H9 (cell line): ENCODE measurements around the gene SUGT1. TPM values are rescaled to one million over a fixed set of nuclear protein-coding genes. Genes with fewer than 3 reads are reported as not detected.
"Not testable (repeated sequence)": the region's sequence is repeated elsewhere in the genome, so short reads cannot be mapped to it uniquely, and the experiment has no call there.

ENCODE experiments used
- DNase-seq: peaks from one replicate; pipeline ENCODE4 v3.0.0-alpha.2; 2017
- H2AFZ ChIP-seq: one replicate; pipeline ENCODE4 v1.6.1; 2013; ENCODE audit warnings: mild to moderate bottlenecking, low read length, control low read depth, moderate library complexity
- H2AK5ac ChIP-seq: 2 replicates; pipeline ENCODE4 v1.6.1; 2013; ENCODE audit warnings: low read length, control low read depth, mixed read lengths; ENCODE audit not compliant: insufficient read length
- H2BK120ac ChIP-seq: one replicate; pipeline ENCODE4 v1.6.1; 2013; ENCODE audit warnings: low read depth, mild to moderate bottlenecking, low read length, control low read depth, inconsistent platforms; ENCODE audit not compliant: poor library complexity, severe bottlenecking
- H2BK12ac ChIP-seq: 2 replicates; pipeline ENCODE4 v1.6.1; 2013; ENCODE audit warnings: low read length, control low read depth, mixed read lengths, low read depth; ENCODE audit not compliant: insufficient read length
- H2BK15ac ChIP-seq: 2 replicates; pipeline ENCODE4 v1.6.1; 2013; ENCODE audit warnings: low read depth, low read length, control low read depth
- H2BK20ac ChIP-seq: one replicate; pipeline ENCODE4 v1.6.1; 2013; ENCODE audit warnings: low read depth, mild to moderate bottlenecking, low read length, control low read depth, inconsistent platforms; ENCODE audit not compliant: poor library complexity, severe bottlenecking
- H2BK5ac ChIP-seq: 2 replicates; pipeline ENCODE4 v1.6.1; 2013; ENCODE audit warnings: low read length, control low read depth, mixed read lengths; ENCODE audit not compliant: insufficient read length
- H3K14ac ChIP-seq: 2 replicates; pipeline ENCODE4 v1.6.1; 2013; ENCODE audit warnings: low read length, control low read depth; ENCODE audit not compliant: insufficient read depth
- H3K18ac ChIP-seq: 2 replicates; pipeline ENCODE4 v1.6.1; 2013; ENCODE audit warnings: low read depth, mild to moderate bottlenecking, mixed read lengths, low read length, control low read depth; ENCODE audit not compliant: insufficient read length
- H3K23ac ChIP-seq: 2 replicates; pipeline ENCODE4 v1.6.1; 2013; ENCODE audit warnings: low read length, control low read depth, mixed read lengths, low read depth; ENCODE audit not compliant: insufficient read length
- H3K23me2 ChIP-seq: 2 replicates; pipeline ENCODE4 v1.6.1; 2013; ENCODE audit warnings: low read depth, mild to moderate bottlenecking, mixed read lengths, low read length, control low read depth; ENCODE audit not compliant: insufficient read length, poor library complexity, severe bottlenecking
- H3K27ac ChIP-seq: 2 replicates; pipeline ENCODE4 v1.5.1; 2013; ENCODE audit warnings: low read length, control low read depth, mixed read lengths, low read depth; ENCODE audit not compliant: insufficient read length
- H3K27me3 ChIP-seq: 2 replicates; pipeline ENCODE4 v1.6.1; 2013; ENCODE audit warnings: low read length, control low read depth, inconsistent platforms; ENCODE audit not compliant: insufficient read depth
- H3K4ac ChIP-seq: 2 replicates; pipeline ENCODE4 v1.6.1; 2013; ENCODE audit warnings: low read depth, mild to moderate bottlenecking, control low read depth, inconsistent platforms, low read length, moderate library complexity
- H3K4me1 ChIP-seq: 2 replicates; pipeline ENCODE4 v1.6.1; 2013; ENCODE audit warnings: low read length, control low read depth, inconsistent platforms; ENCODE audit not compliant: insufficient read depth
- H3K4me2 ChIP-seq: 2 replicates; pipeline ENCODE4 v1.6.1; 2013; ENCODE audit warnings: low read length, control low read depth, mixed read lengths; ENCODE audit not compliant: insufficient read length, insufficient read depth
- H3K56ac ChIP-seq: 2 replicates; pipeline ENCODE4 v1.6.1; 2013; ENCODE audit warnings: low read depth, mild to moderate bottlenecking, mixed read lengths, low read length, control low read depth; ENCODE audit not compliant: insufficient read length
- H3K79me1 ChIP-seq: 2 replicates; pipeline ENCODE4 v1.6.1; 2013; ENCODE audit warnings: low read depth, mild to moderate bottlenecking, moderate library complexity, low read length, control low read depth, inconsistent platforms; ENCODE audit not compliant: insufficient read depth, poor library complexity, severe bottlenecking
- H3K79me2 ChIP-seq: 2 replicates; pipeline ENCODE4 v1.6.1; 2013; ENCODE audit warnings: low read length, control low read depth, inconsistent platforms; ENCODE audit not compliant: insufficient read depth
- H3K9ac ChIP-seq: 2 replicates; pipeline ENCODE4 v1.6.1; 2013; ENCODE audit warnings: low read length, control low read depth, mixed read lengths; ENCODE audit not compliant: insufficient read length; ENCODE audit errors: extremely low read depth
- H3K9me3 ChIP-seq: one replicate; pipeline ENCODE4 v1.6.1; 2013; ENCODE audit warnings: low read depth, low read length, inconsistent platforms; ENCODE audit not compliant: control insufficient read depth
- H3T11ph ChIP-seq: one replicate; pipeline ENCODE4 v1.6.1; 2013; ENCODE audit warnings: mild to moderate bottlenecking, low read length, control low read depth, inconsistent platforms
- H4K20me1 ChIP-seq: one replicate; pipeline ENCODE4 v1.6.1; 2013; ENCODE audit not compliant: control insufficient read depth, insufficient read length, insufficient read depth
- H4K5ac ChIP-seq: 2 replicates; pipeline ENCODE4 v1.6.1; 2013; ENCODE audit warnings: low read depth, mild to moderate bottlenecking, mixed read lengths, low read length, control low read depth; ENCODE audit not compliant: insufficient read length
- H4K8ac ChIP-seq: replicated peaks from 2 replicates; pipeline ENCODE4 v1.6.1; 2013; ENCODE audit warnings: low read length, control low read depth, mixed read lengths, low read depth; ENCODE audit not compliant: insufficient read length
- H4K91ac ChIP-seq: 2 replicates; pipeline ENCODE4 v1.6.1; 2013; ENCODE audit warnings: low read depth, mild to moderate bottlenecking, moderate library complexity, mixed read lengths, low read length, control low read depth; ENCODE audit not compliant: insufficient read length
- H3K27ac Mint-ChIP-seq, 3 experiments: 2 replicates in 2 of 3; 3 replicates in 1 of 3; pipeline ENCODE4 v1.8.0; 2020 to 2021; ENCODE audit warnings: mixed read lengths in 3 of 3, mild to moderate bottlenecking in 1 of 3, moderate library complexity in 1 of 3
- H3K27me3 Mint-ChIP-seq: 2 replicates; pipeline ENCODE4 v1.8.0; 2021; ENCODE audit warnings: low read depth, mild to moderate bottlenecking, moderate library complexity, mixed read lengths
- H3K36me3 Mint-ChIP-seq, 3 experiments: 2 replicates in 2 of 3; 3 replicates in 1 of 3; pipeline ENCODE4 v1.8.0; 2020 to 2021; ENCODE audit warnings: low read depth in 3 of 3, mixed read lengths in 3 of 3; ENCODE audit not compliant: insufficient read depth in 1 of 3
- H3K4me1 Mint-ChIP-seq, 2 experiments: 2 replicates each; pipeline ENCODE4 v1.8.0; 2020; ENCODE audit warnings: mixed read lengths in 2 of 2
- H3K4me3 Mint-ChIP-seq, 2 experiments: 2 replicates in 1 of 2; 3 replicates in 1 of 2; pipeline ENCODE4 v1.8.0; 2020 to 2021; ENCODE audit warnings: mild to moderate bottlenecking in 2 of 2, mixed read lengths in 2 of 2, moderate library complexity in 1 of 2
- H3K9me3 Mint-ChIP-seq, 2 experiments: 2 replicates in 1 of 2; 3 replicates in 1 of 2; pipeline ENCODE4 v1.8.0; 2020; ENCODE audit warnings: mild to moderate bottlenecking in 2 of 2, mixed read lengths in 2 of 2, moderate library complexity in 1 of 2
- CTCF ChIP-seq: fragments of 200-600 bp; sonication (generic); conservative IDR thresholded peaks from 3 replicates; pipeline ENCODE4 v1.8.0; 2021; ENCODE audit warnings: antibody characterized with exemption, mild to moderate bottlenecking
- WGBS: extraction: QIAGEN DNeasy Blood & Tissue Kit; methylation state at CpG from one replicate; pipeline ENCODE4 v1.1.7; 2013; ENCODE audit warnings: missing lambda C conversion rate, low lambda C conversion rate, mixed read lengths; ENCODE audit not compliant: insufficient read length; ENCODE audit errors: extremely low coverage; 5-methylcytosine and 5-hydroxymethylcytosine counted together
- total RNA-seq: library from RNA; stranded (reverse); gene quantifications from 2 replicates; pipeline ENCODE4 v1.2.1, GENCODE V29; 2021

Gene SUGT1
- total RNA-seq, 1 experiment from 2014 or later: 99.6 TPM

- no peak overlapping the region for H3T11ph ChIP-seq
- no peak overlapping the region for H3K27ac ChIP-seq
- Mint-ChIP-seq H3K9me3 (no peaks in the 10 kb centered on the region), H3K27ac (peak overlapping the region in 2 of 3 experiments; percentile 44 to 78; a peak in 1 of 7 replicates), H3K27me3 (peaks cover 3% of the 10 kb centered on the region; the same call in 1 of the 2 replicates), H3K4me3 (peak overlapping the region; percentile 99 to 100), H3K36me3 (no peaks in the 10 kb centered on the region), H3K4me1 (peaks cover 9 to 10% of the 10 kb centered on the region in 2 experiments; a peak in 3 of 4 replicates)
- H3K23me2 ChIP-seq: peaks cover 6% of the 10 kb centered on the region
- H3K4ac ChIP-seq: no peak overlapping the region
- H4K8ac ChIP-seq: no peak overlapping the region
- no peak for TF ChIP-seq CTCF
- no peak overlapping the region for H3K56ac ChIP-seq
- H4K20me1 ChIP-seq: no peaks in the 10 kb centered on the region
- no peak overlapping the region for H4K5ac ChIP-seq
- H2AK5ac ChIP-seq: no peak overlapping the region
- no peak overlapping the region for H2BK15ac ChIP-seq
- H3K18ac ChIP-seq: no peak overlapping the region
- H3K4me2 ChIP-seq: peak overlapping the region; percentile 80
- H2BK20ac ChIP-seq: no peak overlapping the region
- no peak overlapping the region for H3K23ac ChIP-seq
- H3K14ac ChIP-seq: no peak overlapping the region
- no peak overlapping the region for H2BK120ac ChIP-seq
- no peak overlapping the region for H2BK12ac ChIP-seq
- no peaks in the 10 kb centered on the region for H3K27me3 ChIP-seq
- peak; percentile 87 for DNase-seq
- no peaks in the 10 kb centered on the region for H3K9me3 ChIP-seq
- H2BK5ac ChIP-seq: no peak overlapping the region
- no peak overlapping the region for H4K91ac ChIP-seq
- no peaks in the 10 kb centered on the region for H3K79me1 ChIP-seq
- H3K79me2 ChIP-seq: no peaks in the 10 kb centered on the region
- no peak overlapping the region for H2AFZ ChIP-seq
- no CpG with 5 or more reads among the region's 51 CpGs for WGBS
- peak overlapping the region; percentile 63 for H3K9ac ChIP-seq
- no peaks in the 10 kb centered on the region for H3K4me1 ChIP-seq
Observed at GRCh38 chr13:52617070-52618060, 35.3 kb upstream of the SUGT1 start.

GRCh38 chr13:52631083-52631690 is 21.4 kb upstream of the SUGT1 start:
- H2BK15ac ChIP-seq, H3K18ac ChIP-seq, H3K23ac ChIP-seq, H4K5ac ChIP-seq, H3K4me1 ChIP-seq, H2BK5ac ChIP-seq, H3K4me2 ChIP-seq, DNase-seq, H3K4me1 Mint-ChIP-seq, H3K79me1 ChIP-seq, H3K4ac ChIP-seq, H3K79me2 ChIP-seq, H3K23me2 ChIP-seq, H4K91ac ChIP-seq, H3K9me3 Mint-ChIP-seq, H2BK120ac ChIP-seq, H2BK12ac ChIP-seq, H3K9ac ChIP-seq, H3K27me3 ChIP-seq, H4K8ac ChIP-seq, H3K4me3 Mint-ChIP-seq, H3K27me3 Mint-ChIP-seq, H3K9me3 ChIP-seq, H3T11ph ChIP-seq, H3K56ac ChIP-seq, H3K27ac ChIP-seq, H2AK5ac ChIP-seq, H3K14ac ChIP-seq, H2BK20ac ChIP-seq, H3K27ac Mint-ChIP-seq, H2AFZ ChIP-seq, H4K20me1 ChIP-seq: not testable (repeated sequence)
- peaks cover 6 to 40% (median 24%) of the 10 kb centered on the region in 3 experiments; a peak in 5 of 7 replicates for H3K36me3 Mint-ChIP-seq
- WGBS: no CpG with 5 or more reads among the region's 7 CpGs
